ENCODE data around the gene SPRY2. TPM values are rescaled to one million over a fixed set of nuclear protein-coding genes. Genes with fewer than 3 reads are reported as not detected.

SPRY2 gene
- total RNA-seq, 1 experiment from 2014 or later = 10.3 TPM

- intact Hi-C loops (cut with micrococcal nuclease; ENCODE audit: unreplicated experiment) = no loop called here
- POLR2A ChIA-PET (ENCODE audit: low non-redundant PET) = no interaction called here
- TF ChIP-seq CTCF (conservative IDR thresholded peaks at IDR 0.05; ENCODE audit: low read depth, low read length) = no peak
- no peak for TF ChIP-seq EZH2 (IDR thresholded peaks at IDR 0.05; ENCODE audit: borderline replicate concordance, low read depth, low read length, poor library complexity, severe bottlenecking)
- CTCF ChIA-PET = no interaction called here
- Histone ChIP-seq H3K36me3 (ENCODE audit: insufficient read depth, low read length, poor library complexity, severe bottlenecking) (no peaks in the 10 kb centered on the region), H3K4me3 (ENCODE audit: low read depth, low read length, poor library complexity, severe bottlenecking) (no peak overlapping the region), H3K4me1 (ENCODE audit: insufficient read depth, low read length, poor library complexity, severe bottlenecking) (peaks cover 27% of the 10 kb centered on the region), H3K27ac (ENCODE audit: low read depth, low read length, poor library complexity, severe bottlenecking) (no peak overlapping the region), H3K27me3 (replicated peaks; ENCODE audit: insufficient read depth, low read depth, low read length, poor library complexity) (no peaks in the 10 kb centered on the region), H3K9me3 (ENCODE audit: low read depth, low read length, poor library complexity, severe bottlenecking) (no peaks in the 10 kb centered on the region)
- BruUV-seq (replicated peaks) = no TSS peak
- DNase-seq (ENCODE audit: low spot score) = no peak
Observed at GRCh38 chr13:80303225-80303811, 37.6 kb downstream of the SPRY2 start.

- Histone ChIP-seq H3K9me3 (ENCODE audit: low read depth, low read length, poor library complexity, severe bottlenecking) (no peaks in the 10 kb centered on the region), H3K4me3 (ENCODE audit: low read depth, low read length, poor library complexity, severe bottlenecking) (no peak overlapping the region), H3K27ac (ENCODE audit: low read depth, low read length, poor library complexity, severe bottlenecking) (no peak overlapping the region), H3K27me3 (replicated peaks; ENCODE audit: insufficient read depth, low read depth, low read length, poor library complexity) (no peaks in the 10 kb centered on the region), H3K36me3 (ENCODE audit: insufficient read depth, low read length, poor library complexity, severe bottlenecking) (no peaks in the 10 kb centered on the region), H3K4me1 (ENCODE audit: insufficient read depth, low read length, poor library complexity, severe bottlenecking) (no peaks in the 10 kb centered on the region)
- ChIA-PET CTCF (no interaction called here), POLR2A (ENCODE audit: low non-redundant PET) (no interaction called here)
- TF ChIP-seq CTCF (conservative IDR thresholded peaks at IDR 0.05; ENCODE audit: low read depth, low read length) (no peak), EZH2 (IDR thresholded peaks at IDR 0.05; ENCODE audit: borderline replicate concordance, low read depth, low read length, poor library complexity, severe bottlenecking) (no peak)
- BruUV-seq (replicated peaks) = no TSS peak
- intact Hi-C loops (cut with micrococcal nuclease; ENCODE audit: unreplicated experiment) = no loop called here
- DNase-seq (ENCODE audit: low spot score) = no peak
Observed at GRCh38 chr13:80299046-80299445, 41.9 kb downstream of the SPRY2 start.

DNA sequence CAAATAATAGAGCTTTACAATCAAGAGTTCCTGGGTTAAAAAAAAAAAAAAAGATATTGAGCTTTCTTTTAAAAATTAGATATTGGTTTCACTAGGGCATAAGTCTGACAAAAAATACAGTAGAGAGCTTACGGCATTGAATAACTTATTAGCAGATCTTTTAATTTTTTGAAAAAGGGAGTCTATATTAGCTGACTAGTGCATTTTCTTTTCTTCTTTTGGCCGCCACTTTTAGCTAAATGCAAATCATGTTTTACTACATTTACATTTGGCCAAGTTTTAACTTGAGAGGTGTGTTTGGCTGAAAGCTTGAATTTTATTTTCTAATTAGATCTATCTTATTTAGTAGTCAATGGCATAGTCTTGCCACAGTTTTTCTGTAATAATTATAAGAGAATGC lies 43.4 kb downstream of the SPRY2 start:
- no peaks in the 10 kb centered on the region for H3K36me3 ChIP-seq (ENCODE audit: insufficient read depth, low read length, poor library complexity, severe bottlenecking)
- TF ChIP-seq CTCF (conservative IDR thresholded peaks at IDR 0.05; ENCODE audit: low read depth, low read length) (no peak), EZH2 (IDR thresholded peaks at IDR 0.05; ENCODE audit: borderline replicate concordance, low read depth, low read length, poor library complexity, severe bottlenecking) (no peak)
- H3K27me3 ChIP-seq (replicated peaks; ENCODE audit: insufficient read depth, low read depth, low read length, poor library complexity) = no peaks in the 10 kb centered on the region
- H3K4me1 ChIP-seq (ENCODE audit: insufficient read depth, low read length, poor library complexity, severe bottlenecking) = no peaks in the 10 kb centered on the region
- no TSS peak for BruUV-seq (replicated peaks)
- DNase-seq (ENCODE audit: low spot score) = no peak
- no peak overlapping the region for H3K4me3 ChIP-seq (ENCODE audit: low read depth, low read length, poor library complexity, severe bottlenecking)
- ChIA-PET POLR2A (ENCODE audit: low non-redundant PET) (no interaction called here), CTCF (no interaction called here)
- H3K27ac ChIP-seq (ENCODE audit: low read depth, low read length, poor library complexity, severe bottlenecking) = no peak overlapping the region
- intact Hi-C loops (cut with micrococcal nuclease; ENCODE audit: unreplicated experiment) = no loop called here
- no peaks in the 10 kb centered on the region for H3K9me3 ChIP-seq (ENCODE audit: low read depth, low read length, poor library complexity, severe bottlenecking)
